NCI-H2029 (cell line): Measurements from ENCODE around the gene SRGAP2B.
"Not testable (repeated sequence)": the region's sequence is repeated elsewhere in the genome, so short reads cannot be mapped to it uniquely, and the experiment has no call there.

Source experiments
- DNase-seq: peaks from one replicate; lab custom pipeline; 2025; lab: John Stamatoyannopoulos, UW

SRGAP2B gene

GRCh38 chr1:144995833-144996410 is 99.2 kb downstream of the SRGAP2B start:
- not testable (repeated sequence) for DNase-seq

GRCh38 chr1:144992915-144993314 is 102.2 kb downstream of the SRGAP2B start:
- DNase-seq: not testable (repeated sequence)

GRCh38 chr1:144990611-144991010 is 104.5 kb downstream of the SRGAP2B start:
- DNase-seq: not testable (repeated sequence)

- DNase-seq: not testable (repeated sequence)
Observed at GRCh38 chr1:144987131-144987530, 108.0 kb downstream of the SRGAP2B start.

GRCh38 chr1:144986171-144986860 is 108.8 kb downstream of the SRGAP2B start:
- DNase-seq: not testable (repeated sequence)

GRCh38 chr1:144985550-144986170 is 109.5 kb downstream of the SRGAP2B start:
- DNase-seq: not testable (repeated sequence)

- DNase-seq: not testable (repeated sequence)
Observed at GRCh38 chr1:144982802-144983525, 112.2 kb downstream of the SRGAP2B start.

- not testable (repeated sequence) for DNase-seq
Observed at GRCh38 chr1:144981157-144981556, 114.0 kb downstream of the SRGAP2B start.

GRCh38 chr1:144979960-144980595 is 115.0 kb downstream of the SRGAP2B start:
- DNase-seq: not testable (repeated sequence)

GRCh38 chr1:144977856-144978255 is 117.3 kb downstream of the SRGAP2B start:
- not testable (repeated sequence) for DNase-seq

- not testable (repeated sequence) for DNase-seq
Observed at GRCh38 chr1:144971936-144972335, 123.2 kb downstream of the SRGAP2B start.

GRCh38 chr1:144966488-144966887 is 128.6 kb downstream of the SRGAP2B start:
- DNase-seq: not testable (repeated sequence)

- not testable (repeated sequence) for DNase-seq
Observed at GRCh38 chr1:144964765-144965164, 130.4 kb downstream of the SRGAP2B start.

GRCh38 chr1:144964186-144964585 is 130.9 kb downstream of the SRGAP2B start:
- DNase-seq: not testable (repeated sequence)

GRCh38 chr1:144963571-144963970 is 131.6 kb downstream of the SRGAP2B start:
- not testable (repeated sequence) for DNase-seq

- DNase-seq: not testable (repeated sequence)
Observed at GRCh38 chr1:144961604-144962583, 133.2 kb downstream of the SRGAP2B start.

- not testable (repeated sequence) for DNase-seq
Observed at GRCh38 chr1:144960929-144961488, 134.1 kb downstream of the SRGAP2B start.

- DNase-seq: not testable (repeated sequence)
Observed at GRCh38 chr1:144948390-144948789, 146.7 kb downstream of the SRGAP2B start.

GRCh38 chr1:144947495-144947894 is 147.6 kb downstream of the SRGAP2B start:
- not testable (repeated sequence) for DNase-seq
